ENCODE results near the gene PCGF3.
A peak's percentile ranks its signal among the peaks of the same experiment; 100 is the strongest.

PCGF3 gene

DNA sequence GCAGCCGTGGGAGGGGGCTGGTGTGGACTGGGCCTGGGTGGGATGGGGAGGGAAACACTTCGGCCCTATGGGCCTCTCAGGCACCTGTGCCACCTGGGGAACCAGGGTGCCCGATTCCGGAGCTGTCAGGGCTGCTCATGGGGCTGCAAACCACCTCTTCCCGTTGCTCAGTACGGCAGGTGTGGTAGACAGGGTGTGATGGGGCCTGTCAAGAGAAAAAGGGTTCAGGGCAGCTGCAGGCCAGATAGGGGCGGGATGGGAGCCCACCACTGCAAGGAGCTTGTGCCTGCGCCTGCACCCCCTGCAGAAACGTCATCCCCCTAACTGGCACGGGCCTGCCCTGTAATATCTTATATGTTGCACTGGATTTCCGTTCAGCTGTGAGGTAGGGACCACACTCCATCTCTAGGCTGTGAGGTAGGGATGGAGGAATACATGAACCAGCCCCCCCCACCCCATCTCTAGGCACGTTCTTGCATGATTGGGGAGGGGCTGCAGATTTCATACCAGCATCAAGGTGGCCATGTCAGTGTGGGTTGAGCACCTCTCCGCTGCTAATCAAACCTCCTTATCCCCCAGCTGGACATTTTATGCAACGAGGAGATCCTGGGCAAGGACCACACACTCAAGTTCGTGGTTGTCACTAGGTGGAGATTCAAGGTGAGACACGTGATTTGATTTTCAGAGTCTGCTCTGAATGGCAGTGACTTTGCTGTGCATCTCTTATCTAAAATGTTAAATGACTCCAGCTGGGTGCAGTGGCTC, 59.0 kb downstream of the PCGF3 start:
- no peak for TF ChIP-seq ZFX (IDR thresholded peaks at IDR 0.05)
- TF ChIP-seq, protein P1, sequence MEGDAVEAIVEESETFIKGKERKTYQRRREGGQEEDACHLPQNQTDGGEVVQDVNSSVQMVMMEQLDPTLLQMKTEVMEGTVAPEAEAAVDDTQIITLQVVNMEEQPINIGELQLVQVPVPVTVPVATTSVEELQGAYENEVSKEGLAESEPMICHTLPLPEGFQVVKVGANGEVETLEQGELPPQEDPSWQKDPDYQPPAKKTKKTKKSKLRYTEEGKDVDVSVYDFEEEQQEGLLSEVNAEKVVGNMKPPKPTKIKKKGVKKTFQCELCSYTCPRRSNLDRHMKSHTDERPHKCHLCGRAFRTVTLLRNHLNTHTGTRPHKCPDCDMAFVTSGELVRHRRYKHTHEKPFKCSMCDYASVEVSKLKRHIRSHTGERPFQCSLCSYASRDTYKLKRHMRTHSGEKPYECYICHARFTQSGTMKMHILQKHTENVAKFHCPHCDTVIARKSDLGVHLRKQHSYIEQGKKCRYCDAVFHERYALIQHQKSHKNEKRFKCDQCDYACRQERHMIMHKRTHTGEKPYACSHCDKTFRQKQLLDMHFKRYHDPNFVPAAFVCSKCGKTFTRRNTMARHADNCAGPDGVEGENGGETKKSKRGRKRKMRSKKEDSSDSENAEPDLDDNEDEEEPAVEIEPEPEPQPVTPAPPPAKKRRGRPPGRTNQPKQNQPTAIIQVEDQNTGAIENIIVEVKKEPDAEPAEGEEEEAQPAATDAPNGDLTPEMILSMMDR (conservative IDR thresholded peaks at IDR 0.05) = no peak
- no peak overlapping the region for H3K27ac ChIP-seq

DNA sequence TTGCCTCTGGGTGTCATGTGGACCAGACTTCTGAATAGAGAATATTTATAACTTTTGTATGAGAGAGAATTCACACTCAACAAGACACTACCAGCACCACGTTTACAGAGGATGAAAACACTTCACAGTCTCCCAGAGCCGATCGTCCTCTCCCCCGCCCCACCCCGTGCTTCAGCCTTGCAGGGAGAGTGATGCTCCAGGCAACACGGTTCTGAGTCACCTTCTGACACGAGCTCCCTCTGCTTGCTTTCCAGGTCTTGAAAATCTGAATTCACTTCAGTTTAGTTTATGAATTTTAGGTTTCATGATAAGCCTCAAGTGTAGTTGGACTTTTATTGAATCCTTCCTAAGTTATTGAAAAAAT, 60.5 kb downstream of the PCGF3 start:
- TF ChIP-seq ZFX (IDR thresholded peaks at IDR 0.05) = no peak
- TF ChIP-seq, protein P1 (conservative IDR thresholded peaks at IDR 0.05) = no peak
- no peak overlapping the region for H3K27ac ChIP-seq

DNA sequence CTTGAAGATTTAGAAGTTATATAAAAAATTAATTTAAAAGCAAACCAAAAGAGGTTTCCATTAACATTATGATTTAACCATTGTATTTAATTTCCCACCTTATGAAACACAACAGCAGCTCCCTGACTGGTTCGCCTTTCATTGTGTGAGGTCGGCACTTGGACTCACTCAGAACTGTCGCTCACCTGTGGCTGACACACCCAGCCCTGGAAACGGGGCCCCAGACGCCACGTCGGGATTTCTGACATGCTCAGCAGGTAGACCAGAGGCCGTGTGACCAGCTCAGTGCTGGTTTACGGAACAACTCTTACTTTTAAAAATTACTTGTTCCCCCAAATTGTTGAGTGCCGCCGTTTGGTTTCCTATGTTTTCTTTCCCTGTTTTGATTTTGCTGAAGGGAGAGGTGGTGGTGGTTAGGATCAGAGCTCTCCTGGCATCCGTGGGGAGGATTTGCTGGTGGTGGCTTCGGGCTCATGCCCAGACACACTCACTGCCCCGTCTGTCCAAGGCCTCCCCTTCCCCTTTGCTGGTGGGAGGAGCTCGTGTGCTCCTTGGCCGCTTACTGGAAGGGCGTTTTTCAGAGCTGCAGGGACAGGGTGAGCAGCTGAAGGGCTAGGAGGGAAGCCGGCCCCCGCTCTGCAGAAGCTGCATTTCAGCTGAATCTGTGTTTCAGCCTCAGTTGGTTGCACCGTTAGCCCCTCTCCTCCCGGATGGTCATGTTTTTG, 61.1 kb downstream of the PCGF3 start:
- TF ChIP-seq ZFX (IDR thresholded peaks at IDR 0.05) = no peak
- TF ChIP-seq, protein P1 (conservative IDR thresholded peaks at IDR 0.05) = no peak
- 0 out of 2 replicates have a peak overlapping the region, but pooled peaks have one; percentile 4 for H3K27ac ChIP-seq

DNA sequence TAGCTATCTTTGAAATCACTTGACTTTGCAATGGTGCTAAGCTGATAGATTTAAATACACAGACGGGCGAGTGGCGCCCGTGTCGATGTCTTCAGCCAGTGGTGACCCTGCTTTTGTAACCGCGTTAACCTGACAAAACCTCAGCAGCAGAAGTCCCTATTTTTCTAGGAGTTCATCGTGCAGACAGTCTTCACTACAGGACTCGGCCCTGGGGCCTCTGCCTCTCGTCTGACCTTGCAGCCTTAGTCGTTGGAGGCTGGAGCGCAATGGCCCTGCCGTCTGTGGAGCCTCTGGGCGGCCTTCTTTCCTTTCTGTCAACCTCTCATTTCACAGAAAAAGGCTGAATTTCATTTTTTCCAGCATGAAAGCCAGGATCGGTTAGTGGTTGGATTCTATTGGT, 62.4 kb downstream of the PCGF3 start:
- H3K27ac ChIP-seq = no peak overlapping the region

DNA sequence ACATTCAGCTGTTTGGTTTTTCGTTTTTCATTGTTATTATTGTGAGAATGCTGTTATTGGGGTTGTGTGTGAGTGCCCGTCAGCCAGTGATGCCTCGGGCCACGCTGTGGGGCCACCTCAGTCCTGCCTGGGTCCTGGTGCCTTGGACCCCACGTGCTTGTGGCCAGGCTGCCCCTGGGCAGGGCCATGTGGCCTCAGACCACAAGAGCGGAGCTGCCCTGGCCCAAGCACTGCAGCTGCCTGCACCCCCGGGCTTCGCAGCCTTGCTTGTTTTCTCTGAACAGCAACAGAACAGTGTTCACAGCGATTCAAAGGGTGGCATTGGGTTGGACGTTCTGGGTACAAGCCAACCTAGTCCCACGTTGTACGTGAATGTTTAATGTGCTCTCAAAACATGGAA, 63.4 kb downstream of the PCGF3 start:
- no peak for TF ChIP-seq ZFX (IDR thresholded peaks at IDR 0.05)
- no peak overlapping the region for H3K27ac ChIP-seq

More for the DNA sequence above, 62.4 kb downstream of the PCGF3 start:
- TF ChIP-seq, protein P1 (conservative IDR thresholded peaks at IDR 0.05) = no peak
- no peak for TF ChIP-seq ZFX (IDR thresholded peaks at IDR 0.05)

DNA sequence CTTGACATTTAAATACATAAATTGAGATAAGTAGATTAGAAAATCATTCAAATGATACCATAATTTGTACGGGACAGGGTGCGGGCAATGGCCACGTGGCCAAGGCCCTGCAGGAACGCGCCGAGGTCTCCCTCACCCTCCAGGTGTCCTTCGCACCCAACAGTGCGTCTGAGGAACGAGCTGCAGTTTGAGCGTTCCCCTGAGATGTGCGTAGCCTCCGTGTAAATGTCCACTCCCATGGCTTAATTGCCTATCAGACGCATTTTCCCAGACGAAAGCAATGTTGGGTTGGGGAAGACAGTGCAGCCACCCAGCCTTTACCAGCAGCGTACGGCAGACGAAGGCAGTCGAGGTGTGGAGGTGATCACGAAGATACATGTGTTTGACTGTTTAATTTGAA, 63.9 kb downstream of the PCGF3 start:
- H3K27ac ChIP-seq = no peak overlapping the region
- no peak for TF ChIP-seq ZFX (IDR thresholded peaks at IDR 0.05)
- TF ChIP-seq, protein P1 (conservative IDR thresholded peaks at IDR 0.05) = no peak

DNA sequence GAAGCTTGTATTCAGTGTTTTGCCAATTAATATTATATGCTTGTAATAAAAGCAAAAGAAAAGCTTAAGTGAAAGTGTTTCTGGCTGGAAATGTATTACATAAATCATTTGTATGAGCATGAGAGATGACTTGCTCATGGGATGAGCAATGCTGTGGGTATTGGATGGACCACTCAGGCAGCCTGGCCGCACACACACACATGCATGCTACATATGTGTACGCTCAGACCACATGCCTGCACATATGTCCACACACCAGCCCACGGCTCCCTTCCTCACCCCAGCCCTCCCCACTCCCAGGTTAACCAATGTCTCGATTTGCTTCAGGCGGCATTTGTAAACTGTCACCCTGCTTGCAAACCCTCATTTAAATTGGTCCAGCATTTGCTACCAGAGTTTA, 64.4 kb downstream of the PCGF3 start:
- no peak overlapping the region for H3K27ac ChIP-seq
- TF ChIP-seq ZFX (IDR thresholded peaks at IDR 0.05) = no peak
- TF ChIP-seq, protein P1 (conservative IDR thresholded peaks at IDR 0.05) = no peak
